Cardiac atrium fibroblast (primary cell): ENCODE results near the gene EFS. TPM values are rescaled to one million over a fixed set of nuclear protein-coding genes. Genes with fewer than 3 reads are reported as not detected.

Experiments
- total RNA-seq: library from RNA; depleted of rRNA; stranded (reverse); fragments of >200 nt; gene quantifications from 2 replicates; pipeline ENCODE4 v1.2.3, GENCODE V29; 2015

The EFS gene, protein sequence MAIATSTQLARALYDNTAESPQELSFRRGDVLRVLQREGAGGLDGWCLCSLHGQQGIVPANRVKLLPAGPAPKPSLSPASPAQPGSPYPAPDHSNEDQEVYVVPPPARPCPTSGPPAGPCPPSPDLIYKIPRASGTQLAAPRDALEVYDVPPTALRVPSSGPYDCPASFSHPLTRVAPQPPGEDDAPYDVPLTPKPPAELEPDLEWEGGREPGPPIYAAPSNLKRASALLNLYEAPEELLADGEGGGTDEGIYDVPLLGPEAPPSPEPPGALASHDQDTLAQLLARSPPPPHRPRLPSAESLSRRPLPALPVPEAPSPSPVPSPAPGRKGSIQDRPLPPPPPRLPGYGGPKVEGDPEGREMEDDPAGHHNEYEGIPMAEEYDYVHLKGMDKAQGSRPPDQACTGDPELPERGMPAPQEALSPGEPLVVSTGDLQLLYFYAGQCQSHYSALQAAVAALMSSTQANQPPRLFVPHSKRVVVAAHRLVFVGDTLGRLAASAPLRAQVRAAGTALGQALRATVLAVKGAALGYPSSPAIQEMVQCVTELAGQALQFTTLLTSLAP
- total RNA-seq = 1.8 and 3.6 TPM in 2 replicates

DNA sequence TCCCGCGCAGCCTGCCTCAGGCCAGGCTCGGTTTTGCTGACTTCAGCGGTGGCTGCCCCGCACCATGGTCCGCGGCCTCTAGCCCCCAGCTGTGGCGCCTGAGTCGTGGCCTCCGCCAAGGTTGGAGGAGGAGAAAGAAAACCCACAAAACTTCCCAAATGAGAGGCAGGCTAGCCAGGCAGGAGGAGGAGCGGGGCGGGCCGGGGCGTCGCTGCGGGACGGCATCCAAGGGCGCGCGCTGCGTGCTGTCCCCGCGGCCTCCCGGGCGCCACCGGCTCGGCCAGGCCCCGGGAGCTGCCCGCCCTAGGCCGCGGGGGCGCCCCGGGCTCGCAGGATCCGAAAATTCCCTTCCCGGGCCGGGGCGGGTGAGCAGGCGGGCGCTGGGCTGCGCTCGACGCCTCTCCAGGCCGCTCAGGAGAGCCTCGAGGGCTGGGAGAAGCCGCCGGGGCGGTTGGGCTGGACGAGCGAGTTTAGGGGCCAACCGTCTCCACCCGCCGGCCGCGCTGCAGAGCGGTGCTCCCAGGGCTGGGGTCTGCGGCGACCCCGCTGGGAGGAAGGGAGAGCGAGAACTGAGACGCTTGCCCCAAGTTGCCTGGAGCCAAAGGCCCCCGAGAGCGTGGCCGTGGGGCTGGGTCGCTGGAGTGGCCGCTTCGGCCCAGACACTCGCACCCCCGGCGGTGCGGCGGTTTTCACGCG is at the start of gene EFS:
Gene EFS (minus strand): TSS at position 137 of the 696 bp plus-strand sequence. CDS start 147 bp downstream, outside the sequence.

DNA sequence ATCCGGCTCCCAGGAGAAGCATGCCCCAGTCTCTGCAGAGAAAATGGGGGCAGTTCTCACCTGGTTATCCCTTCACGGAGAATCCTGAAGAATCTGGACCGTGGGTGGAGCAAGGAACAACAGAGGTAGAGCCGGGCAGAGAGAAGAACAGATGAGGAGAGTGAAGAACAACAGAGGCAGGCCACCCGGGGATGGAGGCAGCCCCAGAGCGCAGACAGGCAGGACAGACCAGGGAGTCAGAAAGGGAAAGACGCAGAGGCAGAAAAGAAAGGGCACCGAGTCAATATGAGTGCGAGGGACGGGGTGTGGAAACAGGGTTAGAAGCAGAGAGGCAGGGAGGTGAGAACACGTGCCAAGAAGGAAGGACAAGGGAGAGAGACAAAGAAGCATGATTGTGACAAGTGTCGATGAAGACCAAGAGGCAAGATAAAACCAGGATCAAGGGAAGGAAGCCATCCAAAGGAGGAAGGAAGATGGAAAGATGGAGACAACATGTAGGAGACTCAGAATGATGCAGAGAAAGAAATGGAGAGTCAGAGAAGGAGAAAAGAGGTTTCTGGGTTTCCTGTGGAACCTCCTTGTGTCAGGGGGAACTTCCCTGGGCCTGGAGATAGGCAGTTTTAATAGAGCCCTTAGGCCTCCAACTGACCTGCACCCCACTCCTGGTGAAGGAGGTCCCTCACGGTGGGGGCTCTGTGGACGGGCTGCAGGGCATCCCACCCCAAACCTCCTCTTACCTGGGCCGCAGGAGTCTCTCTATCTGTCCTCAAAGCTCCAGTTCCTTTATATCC is 42.7 kb upstream of the EFS start, which contains the start of gene MYH6:
Gene MYH6 (minus strand): TSS at position 758 of the 791 bp plus-strand sequence. CDS start 1,050 bp downstream, outside the sequence.

DNA sequence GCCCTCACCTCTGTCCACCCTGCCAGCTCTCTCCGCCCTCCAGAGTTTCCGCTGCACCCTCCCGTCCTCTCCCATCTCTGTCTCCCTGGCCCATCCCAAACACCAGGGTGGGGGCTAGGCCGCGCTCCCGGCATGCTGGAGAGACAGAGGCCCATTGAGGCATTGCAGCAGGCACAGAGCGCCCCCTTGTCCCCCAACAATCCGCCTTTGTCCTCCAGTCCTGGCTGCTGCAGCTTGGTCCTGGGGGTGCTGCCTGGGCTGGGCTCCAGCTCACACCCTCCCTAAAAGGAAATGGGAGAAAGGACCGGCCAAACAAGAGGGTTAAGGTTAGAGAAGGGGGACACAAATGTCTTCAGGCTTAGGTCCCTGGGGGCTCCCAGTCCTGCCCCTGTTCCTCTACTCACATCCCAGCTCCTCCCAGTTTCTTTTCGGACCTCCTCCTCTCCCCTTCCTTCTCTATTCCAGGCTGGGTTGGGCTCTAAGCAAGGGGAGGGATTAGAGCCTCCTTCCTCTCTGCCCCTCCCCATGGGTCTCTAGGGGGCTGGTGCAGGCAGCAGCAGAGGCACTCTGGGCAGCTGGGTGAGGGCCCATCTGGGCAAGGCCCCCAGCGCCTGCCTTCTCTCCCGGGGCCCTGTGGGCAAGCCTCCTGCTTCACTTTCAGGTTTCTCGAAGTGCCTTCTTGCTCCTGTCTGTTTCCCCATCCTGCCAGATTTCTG is 11.7 kb upstream of the EFS start, which contains the start of gene CMTM5:
Gene CMTM5 (plus strand): TSS at position 565 of the 716 bp plus-strand sequence. CDS start 206 bp downstream, outside the sequence.

DNA sequence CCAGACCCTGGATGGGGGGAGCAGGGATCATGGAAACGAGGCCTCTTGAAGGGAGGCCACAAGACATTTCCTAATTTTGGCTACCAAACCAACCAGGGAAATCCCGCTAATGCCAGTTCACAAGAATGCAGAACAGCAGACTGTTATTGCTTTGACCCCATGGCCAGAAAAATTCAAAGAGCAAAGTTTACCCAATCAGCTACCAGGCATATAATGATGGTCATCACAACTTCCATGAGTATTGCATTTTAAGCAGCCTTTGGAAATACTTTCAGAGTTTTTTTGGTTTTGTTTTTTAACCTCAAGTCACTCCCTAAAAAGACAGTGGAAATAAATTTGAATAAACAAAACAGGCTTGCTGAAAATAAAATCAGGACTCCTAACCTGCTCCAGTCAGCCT is 7.5 kb upstream of the EFS start, which contains the start of gene IL25:
Gene IL25 (plus strand): TSS at position 301 of the 400 bp plus-strand sequence.

DNA sequence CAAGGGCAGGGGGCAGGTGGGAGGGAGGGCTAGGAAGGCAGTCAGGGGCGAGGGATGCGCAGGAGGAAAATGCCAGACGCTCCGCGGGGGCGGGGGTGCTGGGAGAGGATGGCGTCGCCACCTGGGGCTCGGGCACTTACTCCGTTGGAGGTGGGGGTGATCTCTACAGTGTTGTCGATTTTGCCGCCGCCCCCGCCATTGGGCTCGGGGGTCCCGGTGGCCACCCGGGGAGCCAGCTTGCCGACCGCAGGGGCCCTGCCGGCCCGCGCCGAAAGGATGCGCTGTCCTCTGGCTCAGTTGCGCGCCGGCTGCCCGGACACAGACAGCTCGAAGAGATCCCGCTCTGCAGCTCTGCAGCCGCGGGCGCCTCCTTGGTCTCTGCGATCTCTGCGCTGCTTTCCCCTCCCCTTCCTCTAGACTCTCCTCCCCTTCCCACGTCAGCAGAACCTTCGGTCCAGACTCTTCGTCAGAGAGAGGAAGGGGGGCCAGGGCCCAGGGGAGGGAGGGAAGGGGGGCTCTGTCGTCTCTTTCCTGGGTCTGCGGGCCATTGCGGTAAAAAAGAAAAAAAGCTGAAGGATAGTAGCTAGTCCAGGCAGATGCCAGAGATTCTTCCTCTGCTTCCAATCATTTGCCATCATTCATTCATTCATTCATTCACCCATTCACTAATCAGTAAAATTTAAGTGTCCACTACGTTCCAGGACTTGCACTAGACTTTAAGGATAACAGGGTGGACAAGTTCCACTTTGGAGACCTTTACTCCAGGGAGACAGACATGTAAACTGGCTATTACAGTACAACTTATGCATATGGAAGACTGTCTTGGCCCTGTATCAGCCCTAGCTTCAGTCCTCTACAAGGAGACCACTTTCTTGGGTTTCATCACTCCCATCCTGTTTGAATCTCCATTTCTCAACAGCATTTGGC is 12.2 kb downstream of the EFS start, which contains the start of gene SLC22A17:
Gene SLC22A17 (minus strand): TSS at position 382 of the 927 bp plus-strand sequence.

DNA sequence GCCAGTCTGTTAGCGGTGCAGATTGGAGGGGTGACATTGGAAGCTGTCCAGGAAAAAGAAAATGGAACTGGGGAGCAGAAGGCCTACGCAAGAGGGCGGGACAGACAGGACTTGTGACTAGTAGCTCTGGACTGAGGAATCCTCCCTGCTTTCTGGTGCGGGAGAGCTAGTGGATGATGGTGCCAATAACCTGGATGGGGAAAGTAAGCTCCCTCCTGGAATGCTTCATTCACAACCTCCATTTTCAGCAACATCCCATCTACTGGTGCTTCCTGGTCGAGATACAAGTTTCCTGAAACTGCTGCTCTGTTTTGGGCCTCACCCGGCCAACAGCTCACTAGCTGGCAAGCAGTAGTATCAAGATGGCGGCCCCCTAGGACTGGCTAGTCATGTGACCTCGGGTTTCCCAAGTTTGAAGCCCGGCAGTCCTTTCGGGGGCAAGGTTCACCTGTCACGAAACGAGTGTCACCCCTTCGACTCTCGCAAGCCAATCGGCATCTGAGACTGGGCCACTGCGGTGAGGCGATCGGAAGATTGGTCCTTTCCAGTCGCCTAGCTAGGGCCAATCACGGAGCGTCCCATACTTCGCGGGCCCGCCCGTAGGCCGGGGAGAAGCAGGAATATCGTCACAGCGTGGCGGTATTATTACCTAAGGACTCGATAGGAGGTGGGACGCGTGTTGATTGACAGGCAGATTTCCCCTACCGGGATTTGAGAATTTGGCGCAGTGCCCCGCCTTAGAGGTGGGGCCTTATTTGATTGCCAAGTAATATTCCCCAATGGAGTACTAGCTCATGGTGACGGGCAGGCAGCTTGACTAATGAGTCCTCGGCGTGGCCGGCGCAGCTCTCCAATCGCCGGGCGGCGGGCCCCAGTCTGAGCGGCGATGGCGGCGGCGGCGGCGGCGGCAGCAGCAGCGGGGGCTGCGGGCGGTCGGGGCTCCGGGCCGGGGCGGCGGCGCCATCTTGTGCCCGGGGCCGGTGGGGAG is 44.1 kb downstream of the EFS start, which contains the start of gene PABPN1:
Gene PABPN1 (plus strand): TSS at position 874 of the 988 bp plus-strand sequence. CDS start 13 bp downstream, at position 887.

DNA sequence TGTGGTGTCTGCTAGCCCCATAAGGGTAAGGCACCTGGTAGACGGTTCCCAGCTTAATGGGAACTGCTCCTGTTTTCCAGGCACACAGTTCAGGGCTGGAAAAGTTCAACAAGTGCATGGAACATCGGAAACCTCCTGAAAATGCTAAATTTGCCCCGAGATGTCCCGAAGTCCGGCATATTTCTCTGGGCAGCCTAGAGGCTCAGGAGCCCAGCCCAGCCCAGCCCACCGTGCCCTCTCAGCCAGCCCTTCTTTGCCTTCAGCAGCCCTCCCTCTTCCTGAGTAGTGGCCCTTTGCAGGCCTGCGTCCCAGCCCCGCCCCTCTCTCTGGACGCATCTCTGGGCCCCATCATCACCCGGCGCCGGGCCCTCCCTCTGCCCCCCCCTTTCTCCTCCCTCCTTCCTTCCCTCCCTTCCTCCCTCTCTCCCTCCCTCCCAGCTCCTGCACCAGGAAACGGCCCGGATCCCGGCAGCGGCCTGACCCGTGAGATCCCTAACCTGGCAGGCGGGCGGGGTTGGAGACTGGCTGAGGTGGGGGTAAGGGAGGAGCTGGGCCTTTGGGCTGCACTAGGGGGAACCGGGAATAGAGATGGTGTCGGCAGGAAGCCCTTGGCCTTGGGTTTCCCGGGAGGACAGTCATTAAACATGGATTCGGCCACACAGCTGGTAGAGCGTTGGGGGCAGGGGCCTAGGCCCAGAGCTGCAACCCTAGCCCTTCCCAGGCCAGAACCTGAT is 58.4 kb downstream of the EFS start, which contains the start of gene BCL2L2:
Gene BCL2L2 (plus strand): TSS at position 422 of the 734 bp plus-strand sequence. CDS start 935 bp downstream, outside the sequence.

Other genes with a start within 250 kb of the EFS start
- gene CEBPE, start 245.9 kb downstream of the EFS start, total RNA-seq = not detected in 2 replicates
- gene SLC7A8, start 181.5 kb downstream of the EFS start, total RNA-seq = 0.32 and 2.0 TPM in 2 replicates
- gene RNF212B, start 127.2 kb downstream of the EFS start, total RNA-seq = not detected in 2 replicates
- 8.4 and 10.5 TPM in 2 replicates for gene HOMEZ, start 79.0 kb downstream of the EFS start, total RNA-seq
- 1.8 and 2.0 TPM in 2 replicates for gene PPP1R3E, start 62.3 kb downstream of the EFS start, total RNA-seq
- gene BCL2L2, start 58.3 kb downstream of the EFS start, total RNA-seq = 13.7 and 24.8 TPM in 2 replicates
- 41.1 and 57.9 TPM in 2 replicates for gene PABPN1, start 43.7 kb downstream of the EFS start, total RNA-seq
- gene SLC22A17, start 12.3 kb downstream of the EFS start, total RNA-seq = 10.4 and 21.7 TPM in 2 replicates
- gene IL25, start 7.6 kb upstream of the EFS start, total RNA-seq = not detected in 2 replicates
- not detected in 2 replicates for gene CMTM5, start 11.9 kb upstream of the EFS start, total RNA-seq
- not detected in 2 replicates for gene MYH6, start 43.1 kb upstream of the EFS start, total RNA-seq
- not detected in 2 replicates for gene MYH7, start 70.5 kb upstream of the EFS start, total RNA-seq
- gene NGDN, start 104.5 kb upstream of the EFS start, total RNA-seq = 18.3 and 24.4 TPM in 2 replicates
- not detected in 2 replicates for gene ZFHX2, start 186.6 kb upstream of the EFS start, total RNA-seq
- 3.8 and 6.2 TPM in 2 replicates for gene THTPA, start 191.1 kb upstream of the EFS start, total RNA-seq
- gene AP1G2, start 202.6 kb upstream of the EFS start, total RNA-seq = 23.2 and 29.6 TPM in 2 replicates
- gene JPH4, start 213.6 kb upstream of the EFS start, total RNA-seq = not detected in 2 replicates